Measurements from ENCODE around the gene CCDC116.
A peak's percentile ranks its signal among the peaks of the same experiment; 100 is the strongest.
"Not testable (repeated sequence)": the region's sequence is repeated elsewhere in the genome, so short reads cannot be mapped to it uniquely, and the experiment has no call there.

The CCDC116 gene

GRCh38 chr22:21632237-21632895 is at the start of gene CCDC116:
TSS of gene CCDC116 (plus strand) at chr22:21632760. CDS start at chr22:21633182, 422 bp downstream.
- DNase-seq (ENCODE audit: low read depth in 4 of 4, low spot score in 1 of 4): peak in 1 of 4 experiments; percentile 50

- DNase-seq (ENCODE audit: low read depth in 4 of 4, low spot score in 1 of 4): no peak
Measured at GRCh38 chr22:21582801-21583740, 49.5 kb upstream of the CCDC116 start.

GRCh38 chr22:21585389-21585788 is 47.2 kb upstream of the CCDC116 start:
- no peak for DNase-seq (ENCODE audit: low read depth in 4 of 4, low spot score in 1 of 4)

- peak in 2 of 4 experiments; percentile 39 to 43 for DNase-seq (ENCODE audit: low read depth in 4 of 4, low spot score in 1 of 4)
Measured at GRCh38 chr22:21587803-21588611, 44.6 kb upstream of the CCDC116 start.

- DNase-seq (ENCODE audit: low read depth in 4 of 4, low spot score in 1 of 4): no peak
Measured at GRCh38 chr22:21589396-21589795, 43.2 kb upstream of the CCDC116 start.

GRCh38 chr22:21590809-21591641 is 41.5 kb upstream of the CCDC116 start:
- DNase-seq (ENCODE audit: low read depth in 4 of 4, low spot score in 1 of 4): no peak

GRCh38 chr22:21591695-21592094 is 40.9 kb upstream of the CCDC116 start:
- no peak for DNase-seq (ENCODE audit: low read depth in 4 of 4, low spot score in 1 of 4)

GRCh38 chr22:21592422-21592821 is 40.1 kb upstream of the CCDC116 start:
- DNase-seq (ENCODE audit: low read depth in 4 of 4, low spot score in 1 of 4): no peak

- DNase-seq (ENCODE audit: low read depth in 4 of 4, low spot score in 1 of 4): no peak
Measured at GRCh38 chr22:21593406-21594232, 38.9 kb upstream of the CCDC116 start.

GRCh38 chr22:21594865-21595452 is 37.6 kb upstream of the CCDC116 start:
- no peak for DNase-seq (ENCODE audit: low read depth in 4 of 4, low spot score in 1 of 4)

GRCh38 chr22:21596356-21597135 is 36.0 kb upstream of the CCDC116 start:
- not testable (repeated sequence) for DNase-seq (ENCODE audit: low read depth in 4 of 4, low spot score in 1 of 4)

- DNase-seq (ENCODE audit: low read depth in 4 of 4, low spot score in 1 of 4): no peak
Measured at GRCh38 chr22:21598302-21598701, 34.3 kb upstream of the CCDC116 start.

- DNase-seq (ENCODE audit: low read depth in 4 of 4, low spot score in 1 of 4): no peak
Measured at GRCh38 chr22:21599053-21599893, 33.3 kb upstream of the CCDC116 start.

- DNase-seq (ENCODE audit: low read depth in 4 of 4, low spot score in 1 of 4): no peak
Measured at GRCh38 chr22:21602579-21602978, 30.0 kb upstream of the CCDC116 start.

- DNase-seq (ENCODE audit: low read depth in 4 of 4, low spot score in 1 of 4): no peak
Measured at GRCh38 chr22:21603973-21604372, 28.6 kb upstream of the CCDC116 start.

- no peak for DNase-seq (ENCODE audit: low read depth in 4 of 4, low spot score in 1 of 4)
Measured at GRCh38 chr22:21605887-21606564, 26.5 kb upstream of the CCDC116 start.

- DNase-seq (ENCODE audit: low read depth in 4 of 4, low spot score in 1 of 4): no peak
Measured at GRCh38 chr22:21606775-21607174, 25.8 kb upstream of the CCDC116 start.
